DOHH2 (cell line): Measurements from ENCODE around the gene ARFRP1.

Source experiments
- H3F3A ChIP-seq: fragments of 200-600 bp; sonication (generic), shearing (Covaris generic); 2 replicates; pipeline ENCODE4 v1.6.0; 2016; ENCODE audit warnings: antibody characterized with exemption, mild to moderate bottlenecking; ENCODE audit not compliant: control insufficient read depth, insufficient read depth
- H3K27ac ChIP-seq: fragments of 200-600 bp; sonication (generic); 2 replicates; pipeline ENCODE4 v1.5.1; 2014; ENCODE audit warnings: low read depth, mild to moderate bottlenecking, low read length, moderate library complexity
- H3K27me3 ChIP-seq: fragments of 200-600 bp; sonication (generic); 2 replicates; pipeline ENCODE4 v1.6.1; 2014; ENCODE audit warnings: mild to moderate bottlenecking, low read length, mixed read lengths; ENCODE audit not compliant: control insufficient read depth
- H3K36me3 ChIP-seq: fragments of 200-600 bp; sonication (generic); 2 replicates; pipeline ENCODE4 v1.6.1; 2014; ENCODE audit warnings: mild to moderate bottlenecking, low read length, moderate library complexity, mixed read lengths; ENCODE audit not compliant: control insufficient read depth
- H3K4me1 ChIP-seq: fragments of 200-600 bp; sonication (generic); 2 replicates; pipeline ENCODE4 v1.6.1; 2014; ENCODE audit warnings: mild to moderate bottlenecking, low read length, mixed read lengths; ENCODE audit not compliant: control insufficient read depth
- H3K4me2 ChIP-seq: fragments of 200-600 bp; sonication (generic); 2 replicates; pipeline ENCODE4 v1.6.0; 2014; ENCODE audit warnings: mild to moderate bottlenecking, low read length, moderate library complexity
- H3K4me3 ChIP-seq: fragments of 200-600 bp; sonication (generic); 2 replicates; pipeline ENCODE4 v1.5.1; 2014; ENCODE audit warnings: mild to moderate bottlenecking, low read length, mixed read lengths
- H3K79me2 ChIP-seq: fragments of 200-600 bp; sonication (generic); 2 replicates; pipeline ENCODE4 v1.6.1; 2014; ENCODE audit warnings: mild to moderate bottlenecking, low read length, mixed read lengths; ENCODE audit not compliant: control insufficient read depth
- H3K9me2 ChIP-seq: fragments of 200-600 bp; sonication (generic); replicated peaks from 2 replicates; pipeline ENCODE4 v1.6.1; 2014; ENCODE audit warnings: mild to moderate bottlenecking, low read length, mixed read lengths; ENCODE audit not compliant: control insufficient read depth
- H3K9me3 ChIP-seq: fragments of 200-600 bp; sonication (generic); 2 replicates; pipeline ENCODE4 v1.6.1; 2014; ENCODE audit warnings: antibody characterized with exemption, low read length, mixed read lengths; ENCODE audit not compliant: control insufficient read depth, insufficient read depth
- H4K20me1 ChIP-seq: fragments of 200-600 bp; sonication (generic); 2 replicates; pipeline ENCODE4 v1.6.0; 2014; ENCODE audit warnings: low read depth, mild to moderate bottlenecking, antibody characterized with exemption, low read length, moderate library complexity; ENCODE audit not compliant: control insufficient read depth, insufficient read depth
- CTCF ChIP-seq: fragments of 200-600 bp; sonication (generic); IDR thresholded peaks from one replicate; pipeline ENCODE4 v1.5.1; 2014; ENCODE audit warnings: antibody characterized with exemption, mild to moderate bottlenecking, low read depth, low read length; ENCODE audit not compliant: poor library complexity, severe bottlenecking
- EZH2phosphoT487 ChIP-seq: fragments of 200-600 bp; sonication (generic); IDR thresholded peaks from 2 replicates; pipeline ENCODE4 v1.6.1; 2017; ENCODE audit warnings: borderline replicate concordance, mild to moderate bottlenecking, antibody characterized with exemption, low read length, moderate library complexity, mixed read lengths

Gene ARFRP1

GRCh38 chr20:63656451-63656850 is 51.3 kb downstream of the ARFRP1 start:
- peaks cover 41% of the 10 kb centered on the region for H3K4me1 ChIP-seq

GRCh38 chr20:63655249-63655648 is 52.5 kb downstream of the ARFRP1 start:
- Histone ChIP-seq H3F3A (no peaks in the 10 kb centered on the region), H3K27me3 (peaks cover 16% of the 10 kb centered on the region), H3K4me2 (no peak overlapping the region), H3K4me1 (peaks cover 41% of the 10 kb centered on the region), H3K36me3 (peaks cover 5% of the 10 kb centered on the region; the same call in 1 of the 2 replicates), H3K9me2 (no peaks in the 10 kb centered on the region), H3K27ac (no peak overlapping the region), H4K20me1 (peaks cover 8% of the 10 kb centered on the region; the same call in 1 of the 2 replicates), H3K79me2 (peaks cover 18% of the 10 kb centered on the region), H3K9me3 (no peaks in the 10 kb centered on the region), H3K4me3 (no peak overlapping the region)
- TF ChIP-seq CTCF (no peak), EZH2phosphoT487 (no peak)

More at GRCh38 chr20:63656451-63656850, 51.3 kb downstream of the ARFRP1 start:
- Histone ChIP-seq H3K9me3 (no peaks in the 10 kb centered on the region), H3K36me3 (peaks cover 9% of the 10 kb centered on the region), H3F3A (no peaks in the 10 kb centered on the region), H4K20me1 (peaks cover 8% of the 10 kb centered on the region; the same call in 1 of the 2 replicates), H3K27me3 (peaks cover 13% of the 10 kb centered on the region), H3K4me3 (no peak overlapping the region), H3K27ac (no peak overlapping the region), H3K4me2 (no peak overlapping the region), H3K9me2 (no peaks in the 10 kb centered on the region), H3K79me2 (peaks cover 23% of the 10 kb centered on the region)
- no peak for TF ChIP-seq CTCF

- no peak overlapping the region for H3K27ac ChIP-seq
- H4K20me1 ChIP-seq: peaks cover 4% of the 10 kb centered on the region; the same call in 1 of the 2 replicates
- H3K79me2 ChIP-seq: peaks cover 7% of the 10 kb centered on the region
- H3K4me3 ChIP-seq: peak overlapping the region; percentile 77
- H3K4me1 ChIP-seq: peaks cover 36% of the 10 kb centered on the region
- H3K27me3 ChIP-seq: peaks cover 16% of the 10 kb centered on the region
- H3K9me2 ChIP-seq: no peaks in the 10 kb centered on the region
- no peak for TF ChIP-seq EZH2phosphoT487
- no peak for TF ChIP-seq CTCF
- no peaks in the 10 kb centered on the region for H3K9me3 ChIP-seq
- peak overlapping the region; percentile 69 for H3K4me2 ChIP-seq
- H3K36me3 ChIP-seq: peaks cover 5% of the 10 kb centered on the region; the same call in 1 of the 2 replicates
- no peaks in the 10 kb centered on the region for H3F3A ChIP-seq
Measured at GRCh38 chr20:63653974-63654668, 53.7 kb downstream of the ARFRP1 start.
